H1 (cell line): ENCODE measurements around the gene CCT6B. TPM values are rescaled to one million over a fixed set of nuclear protein-coding genes. Genes with fewer than 3 reads are reported as not detected.

Experiments used
- CTCF ChIA-PET: fragments of 300-600 bp; sonication (Branson Sonifier 250); formaldehyde crosslinking; loops from one replicate; lab custom pipeline; 2021; ENCODE audit not compliant: partially characterized antibody; lab: Charles Lee
- POLR2A ChIA-PET: fragments of 300-600 bp; sonication (Branson Sonifier 250); formaldehyde crosslinking; loops from one replicate; lab custom pipeline; 2021; ENCODE audit warnings: inconsistent platforms; ENCODE audit not compliant: partially characterized antibody; lab: Charles Lee
- DNase-seq, 2 experiments: peaks; one replicate each; pipeline versions ENCODE4 v3.0.0 to v3.0.0-alpha.2; 2010 to 2022; ENCODE audit warnings: low spot score in 2 of 2, low read depth in 1 of 2, mixed read lengths in 1 of 2
- FAIRE-seq: peaks from 2 replicates; lab custom pipeline; 2011; peaks lifted over from hg19 to GRCh38; lab: Jason Lieb, UNC
- H2AFZ ChIP-seq: 2 replicates; pipeline ENCODE4 v1.8.1; 2012; ENCODE audit warnings: low read length, inconsistent platforms
- H2AK5ac ChIP-seq: 2 replicates; pipeline ENCODE4 v1.6.1; 2013; ENCODE audit warnings: low read depth, low read length
- H2BK120ac ChIP-seq: replicated peaks from 2 replicates; pipeline ENCODE3; 2013; ENCODE audit warnings: low read depth, low read length, inconsistent platforms
- H2BK12ac ChIP-seq: 2 replicates; pipeline ENCODE4 v1.6.1; 2013; ENCODE audit warnings: low read depth, low read length
- H2BK15ac ChIP-seq: 2 replicates; pipeline ENCODE4 v1.6.1; 2013; ENCODE audit warnings: low read length
- H2BK20ac ChIP-seq: 2 replicates; pipeline ENCODE4 v1.6.1; 2013; ENCODE audit warnings: low read length
- H2BK5ac ChIP-seq: 2 replicates; pipeline ENCODE4 v1.6.1; 2013; ENCODE audit warnings: low read depth, low read length
- H3K14ac ChIP-seq: 2 replicates; pipeline ENCODE4 v1.6.1; 2013; ENCODE audit warnings: inconsistent platforms; ENCODE audit not compliant: insufficient read length
- H3K18ac ChIP-seq: 2 replicates; pipeline ENCODE4 v1.6.1; 2013; ENCODE audit warnings: low read length; ENCODE audit errors: extremely low read depth
- H3K23ac ChIP-seq: 2 replicates; pipeline ENCODE4 v1.6.1; 2013; ENCODE audit warnings: inconsistent platforms; ENCODE audit not compliant: insufficient read length
- H3K23me2 ChIP-seq: 2 replicates; pipeline ENCODE4 v1.6.1; 2013; ENCODE audit warnings: low read depth, low read length
- H3K27ac ChIP-seq: 2 replicates; pipeline ENCODE4 v1.6.1; 2011; ENCODE audit warnings: low read depth, low read length, inconsistent platforms
- H3K27me3 ChIP-seq, 4 experiments: replicated peaks in 1 of 4; 1 replicate in 1 of 4; 2 replicates in 3 of 4; pipeline versions ENCODE4 v1.6.1 to v1.8.1; 2011 to 2013; ENCODE audit warnings: low read length in 3 of 4, mild to moderate bottlenecking in 3 of 4, inconsistent platforms in 2 of 4, mixed read lengths in 2 of 4, moderate library complexity in 1 of 4; ENCODE audit not compliant: control insufficient read depth in 3 of 4, insufficient read depth in 3 of 4; ENCODE audit errors: extremely low read depth in 1 of 4
- H3K36me3 ChIP-seq, 4 experiments: 2 replicates each; pipeline versions ENCODE4 v1.6.1 to v1.8.1; 2011 to 2013; ENCODE audit warnings: mild to moderate bottlenecking in 4 of 4, low read length in 3 of 4, moderate library complexity in 2 of 4, control low read depth in 1 of 4, inconsistent platforms in 1 of 4; ENCODE audit not compliant: insufficient read depth in 4 of 4, control insufficient read depth in 2 of 4
- H3K4ac ChIP-seq: replicated peaks from 2 replicates; pipeline ENCODE3; 2013; ENCODE audit warnings: low read length, low read depth, mixed read lengths, inconsistent platforms; ENCODE audit not compliant: insufficient read length
- H3K4me1 ChIP-seq, 4 experiments: replicated peaks in 1 of 4; 1 replicate in 1 of 4; 2 replicates in 3 of 4; pipeline versions ENCODE4 v1.6.1 to v1.8.1; 2011 to 2013; ENCODE audit warnings: low read length in 3 of 4, inconsistent platforms in 2 of 4, mixed read lengths in 1 of 4; ENCODE audit not compliant: insufficient read depth in 4 of 4, control insufficient read depth in 3 of 4
- H3K4me2 ChIP-seq, 2 experiments: 2 replicates each; pipeline versions ENCODE4 v1.6.1 to v1.8.1; 2011 to 2013; ENCODE audit warnings: low read depth in 2 of 2, low read length in 2 of 2, control low read depth in 1 of 2, inconsistent platforms in 1 of 2, mild to moderate bottlenecking in 1 of 2; ENCODE audit not compliant: insufficient read depth in 1 of 2
- H3K4me3 ChIP-seq, 4 experiments: fragments of 200-600, 300-600 bp in 1 of 4; sonication (generic), shearing (Covaris generic), sonication (Bioruptor Twin) in 1 of 4; 2 replicates each; pipeline versions ENCODE4 v1.5.1 to v1.8.1; 2011 to 2016; ENCODE audit warnings: low read length in 4 of 4, low read depth in 3 of 4, control low read depth in 2 of 4, inconsistent platforms in 2 of 4, mild to moderate bottlenecking in 2 of 4, mixed read lengths in 1 of 4, moderate library complexity in 1 of 4; ENCODE audit not compliant: insufficient read depth in 2 of 4; ENCODE audit errors: extremely low read depth in 1 of 4
- H3K56ac ChIP-seq: replicated peaks from 2 replicates; pipeline ENCODE3; 2013; ENCODE audit warnings: low read depth, mild to moderate bottlenecking, mixed read lengths, low read length, inconsistent platforms; ENCODE audit not compliant: insufficient read length
- H3K79me1 ChIP-seq: 2 replicates; pipeline ENCODE4 v1.6.1; 2013; ENCODE audit warnings: low read depth, low read length, control low read depth
- H3K79me2 ChIP-seq, 2 experiments: 2 replicates each; pipeline versions ENCODE4 v1.6.1 to v1.8.1; 2012 to 2013; ENCODE audit warnings: low read length in 2 of 2, mild to moderate bottlenecking in 2 of 2, inconsistent platforms in 1 of 2; ENCODE audit not compliant: insufficient read depth in 2 of 2, control insufficient read depth in 1 of 2
- H3K9ac ChIP-seq, 4 experiments: replicated peaks in 1 of 4; 1 replicate in 1 of 4; 2 replicates in 3 of 4; pipeline versions ENCODE4 v1.6.1 to v1.8.1; 2011 to 2013; ENCODE audit warnings: low read depth in 3 of 4, low read length in 3 of 4, control low read depth in 2 of 4, mild to moderate bottlenecking in 2 of 4, moderate library complexity in 2 of 4, inconsistent platforms in 1 of 4; ENCODE audit errors: extremely low read depth in 1 of 4
- H3K9me3 ChIP-seq, 2 experiments: 2 replicates each; pipeline versions ENCODE4 v1.6.1 to v1.8.1; 2012 to 2013; ENCODE audit warnings: mild to moderate bottlenecking in 2 of 2, moderate library complexity in 2 of 2, control low read depth in 1 of 2, inconsistent platforms in 1 of 2, low read depth in 1 of 2, low read length in 1 of 2, mixed read lengths in 1 of 2; ENCODE audit not compliant: insufficient read depth in 2 of 2
- H4K20me1 ChIP-seq, 2 experiments: replicated peaks in 1 of 2; 2 replicates each; pipeline versions ENCODE3 to v1.8.1; 2011 to 2013; ENCODE audit warnings: inconsistent platforms in 2 of 2, low read length in 2 of 2, mild to moderate bottlenecking in 1 of 2; ENCODE audit not compliant: insufficient read depth in 2 of 2, control insufficient read depth in 1 of 2
- H4K5ac ChIP-seq: 2 replicates; pipeline ENCODE4 v1.6.1; 2013; ENCODE audit warnings: low read length, low read depth, mixed read lengths, inconsistent platforms; ENCODE audit not compliant: insufficient read length
- H4K8ac ChIP-seq: 2 replicates; pipeline ENCODE4 v1.8.0; 2013; ENCODE audit warnings: mild to moderate bottlenecking, moderate library complexity, low read length, inconsistent platforms; ENCODE audit not compliant: insufficient read depth; ENCODE audit errors: extremely low read depth
- H4K91ac ChIP-seq: replicated peaks from 2 replicates; pipeline ENCODE3; 2013; ENCODE audit warnings: low read length, mixed read lengths, inconsistent platforms; ENCODE audit not compliant: insufficient read length
- ASH2L ChIP-seq: fragments of 200-600, 300-600 bp; sonication (generic); IDR thresholded peaks from one replicate; pipeline ENCODE4 v1.7.1; 2017; ENCODE audit warnings: low read length
- CBX5 ChIP-seq: fragments of 300-800, 300-1000 bp; sonication (generic); IDR thresholded peaks from 2 replicates; pipeline ENCODE4 v1.7.1; 2016; ENCODE audit warnings: antibody characterized with exemption, low read length, low read depth
- CBX8 ChIP-seq: fragments of 300-800, 300-1000 bp; sonication (generic); IDR thresholded peaks from 2 replicates; pipeline ENCODE4 v1.7.1; 2016; ENCODE audit warnings: low read depth, low read length, borderline replicate concordance
- CEBPB ChIP-seq: IDR thresholded peaks from 2 replicates; pipeline ENCODE4 v1.6.1; 2012; ENCODE audit warnings: low read depth, low read length
- CHD1 ChIP-seq: IDR thresholded peaks from 2 replicates; pipeline ENCODE4 v1.6.1; 2012; ENCODE audit warnings: low read depth, low read length, improper control_type of control experiment
- CREB1 ChIP-seq: IDR thresholded peaks from 2 replicates; pipeline ENCODE4 v1.6.1; 2012; ENCODE audit warnings: inconsistent platforms
- EZH2 ChIP-seq: fragments of 200-600 bp; sonication (generic); IDR thresholded peaks from 2 replicates; pipeline ENCODE4 v1.7.1; 2012; ENCODE audit warnings: low read depth, mild to moderate bottlenecking, moderate library complexity, low read length, inconsistent platforms; ENCODE audit not compliant: severe bottlenecking
- NANOG ChIP-seq: IDR thresholded peaks from 2 replicates; pipeline ENCODE4 v1.6.1; 2011; ENCODE audit warnings: low read length, low read depth, mild to moderate bottlenecking, inconsistent platforms; ENCODE audit not compliant: insufficient read depth, poor library complexity, severe bottlenecking
- POLR2A ChIP-seq, 2 experiments: IDR thresholded peaks; 1 replicate in 1 of 2; 2 replicates in 1 of 2; pipeline ENCODE4 v1.6.1; 2011; ENCODE audit warnings: low read depth in 2 of 2, low read length in 2 of 2, mild to moderate bottlenecking in 2 of 2; ENCODE audit errors: control extremely low read depth in 1 of 2
- POU5F1 ChIP-seq: IDR thresholded peaks from 2 replicates; pipeline ENCODE4 v1.6.1; 2011; ENCODE audit warnings: low read depth, mild to moderate bottlenecking, low read length, moderate library complexity
- SRF ChIP-seq: IDR thresholded peaks from 2 replicates; pipeline ENCODE4 v1.6.1; 2011; ENCODE audit warnings: mild to moderate bottlenecking, low read depth, low read length, moderate library complexity
- WGBS, 2 experiments: shearing (Covaris generic) in 1 of 2; methylation state at CpG; one replicate each; pipeline versions ENCODE4 v1.1.6 to v1.1.7; 2013 to 2015; ENCODE audit warnings: low lambda C conversion rate in 2 of 2, mixed read lengths in 2 of 2, inconsistent platforms in 1 of 2, low coverage in 1 of 2, missing lambda C conversion rate in 1 of 2; ENCODE audit not compliant: insufficient replicate concordance in 2 of 2, insufficient coverage in 1 of 2, insufficient read length in 1 of 2; ENCODE audit errors: extremely low coverage in 1 of 2, missing lambda C conversion rate in 1 of 2; 5-methylcytosine and 5-hydroxymethylcytosine counted together
- polyA plus RNA-seq, 7 experiments: library from polyadenylated mRNA; depleted of rRNA in 3 of 7; stranded (reverse) in 5 of 7; unstranded in 2 of 7; fragments of >200 nt in 5 of 7; fragments of 200-250 nt in 2 of 7; gene quantifications; 1 replicate in 5 of 7; 2 replicates in 1 of 7; 4 replicates in 1 of 7; pipeline versions ENCODE4 v1.2.1 to v1.2.3, GENCODE V29; 2011 to 2013; ENCODE audit warnings: missing spikeins in 2 of 7, mixed read lengths in 2 of 7
- total RNA-seq: library from RNA; stranded (reverse); fragmentation: NEBNext Ultra II Directional; extraction: Animal tissue kit (Norgen Biotek cat#: 25700); gene quantifications from 2 replicates; pipeline ENCODE4 v1.2.1, GENCODE V29; 2021
- TF ChIP-seq, protein P1 (sequence below): IDR thresholded peaks from 2 replicates; pipeline ENCODE4 v1.6.1; 2011; ENCODE audit warnings: low read length, improper control_type of control experiment

The CCT6B gene
- total and polyA plus RNA-seq, 2 of the 8 experiments (the other 6 are each of a cell fraction or from before 2014, with no cell fraction given) = 0.67 to 1.3 TPM

DNA sequence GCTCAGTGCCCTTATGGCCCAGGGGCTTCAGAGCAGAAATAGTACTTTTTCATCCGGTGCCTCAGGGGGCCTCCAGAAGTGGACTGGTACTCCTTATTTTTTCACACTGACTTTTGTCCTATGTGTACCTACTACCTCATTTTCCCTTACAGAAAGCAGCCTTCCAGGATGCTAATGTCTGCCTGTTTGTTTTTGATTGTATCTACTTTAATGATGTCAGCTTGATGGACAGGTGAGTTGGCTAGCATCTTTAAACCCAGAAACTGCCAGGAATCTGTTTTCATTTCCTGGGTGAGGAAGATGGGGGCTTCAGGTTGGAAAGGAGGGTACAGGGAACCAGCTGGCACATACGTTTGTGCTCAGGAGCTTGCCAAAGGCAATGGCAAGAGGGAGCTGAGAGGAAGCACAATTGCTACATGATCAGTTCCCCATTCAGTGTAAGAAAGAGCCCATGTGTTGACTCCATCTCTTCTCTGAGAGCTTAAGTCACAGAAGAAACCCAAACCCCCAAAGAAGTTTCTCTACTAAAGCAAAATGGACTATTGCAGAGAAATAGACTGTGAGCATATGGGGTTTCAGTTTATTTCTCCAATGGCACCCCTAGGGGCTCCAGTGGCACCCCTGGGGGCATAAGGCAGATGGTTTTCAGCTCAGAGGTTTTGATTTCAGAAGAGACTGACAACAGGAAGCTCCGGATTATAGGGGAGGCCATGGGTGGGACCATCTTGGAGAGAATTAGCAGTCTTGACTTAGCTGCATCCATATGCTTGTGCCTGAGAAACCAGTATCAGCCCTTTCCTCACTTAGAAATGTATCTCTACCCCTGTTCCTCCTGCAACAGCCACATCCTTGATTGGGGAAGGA lies 35.4 kb upstream of the CCT6B start:
- no peak overlapping the region for H2BK12ac ChIP-seq
- H3K4me2 ChIP-seq = no peak overlapping the region
- H3K14ac ChIP-seq = no peak overlapping the region
- peaks cover 8 to 11% of the 10 kb centered on the region in 2 experiments for H4K20me1 ChIP-seq
- no peaks in the 10 kb centered on the region for H3K79me2 ChIP-seq
- H2AK5ac ChIP-seq = no peak overlapping the region
- H3K23ac ChIP-seq = no peak overlapping the region
- H2BK20ac ChIP-seq = no peak overlapping the region
- H3K56ac ChIP-seq = no peak overlapping the region
- no peak overlapping the region for H4K5ac ChIP-seq
- no peak for DNase-seq
- H3K4me3 ChIP-seq = no peak overlapping the region
- no peak overlapping the region for H4K91ac ChIP-seq
- no peaks in the 10 kb centered on the region for H3K4me1 ChIP-seq
- H2BK15ac ChIP-seq = no peak overlapping the region
- 93% methylated on average over 3 of the region's 3 CpGs; no CpG with 5 or more reads in 1 of the 2 experiments for WGBS, 2 experiments
- ChIA-PET CTCF (interaction anchor here (0.6 to 5.2 kb wide), 11 partner anchors 8 to 130 kb away, joined by 3 to 43 read pairs (median 4); partner anchors contain the start of gene RAD51D), POLR2A (interaction anchor here (1.2 to 1.5 kb wide), 5 partner anchors 9 to 133 kb away, joined by 3 to 6 read pairs (median 4); no protein-coding TSS in a partner anchor)
- H3K36me3 ChIP-seq = peaks cover 59 to 89% (median 85%) of the 10 kb centered on the region in 4 experiments
- no peaks in the 10 kb centered on the region for H3K23me2 ChIP-seq
- FAIRE-seq = no peak
- no peak overlapping the region for H2BK120ac ChIP-seq
- H4K8ac ChIP-seq = no peak overlapping the region
- no peak overlapping the region for H2BK5ac ChIP-seq
- no peak overlapping the region for H3K18ac ChIP-seq
- no peaks in the 10 kb centered on the region for H3K79me1 ChIP-seq
- no peaks in the 10 kb centered on the region for H3K9me3 ChIP-seq
- H3K27me3 ChIP-seq = no peaks in the 10 kb centered on the region
- no peak overlapping the region for H2AFZ ChIP-seq
- no peak overlapping the region for H3K9ac ChIP-seq
- no peak overlapping the region for H3K27ac ChIP-seq
- no peak overlapping the region for H3K4ac ChIP-seq
- no peak for TF ChIP-seq CBX8
- no peak for TF ChIP-seq ASH2L
- TF ChIP-seq POLR2A (IDR thresholded peaks at IDR 0.05; ENCODE audit: control extremely low read depth in 1 of 2, low read depth in 2 of 2, low read length in 2 of 2) = no peak
- TF ChIP-seq EZH2 = no peak
- TF ChIP-seq CBX5 = no peak
- TF ChIP-seq CEBPB = no peak
- no peak for TF ChIP-seq NANOG
- no peak for TF ChIP-seq POU5F1
- TF ChIP-seq CHD1 = no peak
- TF ChIP-seq SRF = no peak
- TF ChIP-seq, protein P1, sequence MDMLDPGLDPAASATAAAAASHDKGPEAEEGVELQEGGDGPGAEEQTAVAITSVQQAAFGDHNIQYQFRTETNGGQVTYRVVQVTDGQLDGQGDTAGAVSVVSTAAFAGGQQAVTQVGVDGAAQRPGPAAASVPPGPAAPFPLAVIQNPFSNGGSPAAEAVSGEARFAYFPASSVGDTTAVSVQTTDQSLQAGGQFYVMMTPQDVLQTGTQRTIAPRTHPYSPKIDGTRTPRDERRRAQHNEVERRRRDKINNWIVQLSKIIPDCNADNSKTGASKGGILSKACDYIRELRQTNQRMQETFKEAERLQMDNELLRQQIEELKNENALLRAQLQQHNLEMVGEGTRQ = no peak
- TF ChIP-seq CREB1 = no peak
